ENCODE data around the gene UROC1.

Gene UROC1

GRCh38 chr3:126551121-126551838, 33.7 kb upstream of the UROC1 start:
- no peak overlapping the region for H3K4me3 ChIP-seq (ENCODE audit: low read depth, low read length)
- TF ChIP-seq CTCF (IDR thresholded peaks at IDR 0.05; ENCODE audit: low read depth, low read length): no peak

GRCh38 chr3:126550488-126551051, 33.0 kb upstream of the UROC1 start:
- no peak overlapping the region for H3K4me3 ChIP-seq (ENCODE audit: low read depth, low read length)
- TF ChIP-seq CTCF (IDR thresholded peaks at IDR 0.05; ENCODE audit: low read depth, low read length): no peak

- H3K4me3 ChIP-seq (ENCODE audit: low read depth, low read length): no peak overlapping the region
- TF ChIP-seq CTCF (IDR thresholded peaks at IDR 0.05; ENCODE audit: low read depth, low read length): no peak
These were observed 32.4 kb upstream of the UROC1 start for GRCh38 chr3:126549861-126550487.

- TF ChIP-seq CTCF (IDR thresholded peaks at IDR 0.05; ENCODE audit: low read depth, low read length): no peak
- H3K4me3 ChIP-seq (ENCODE audit: low read depth, low read length): no peak overlapping the region
These were observed 31.2 kb upstream of the UROC1 start for GRCh38 chr3:126548556-126549466.

- no peak overlapping the region for H3K4me3 ChIP-seq (ENCODE audit: low read depth, low read length)
- TF ChIP-seq CTCF (IDR thresholded peaks at IDR 0.05; ENCODE audit: low read depth, low read length): no peak
These were observed 30.1 kb upstream of the UROC1 start for GRCh38 chr3:126547721-126548120.

- no peak overlapping the region for H3K4me3 ChIP-seq (ENCODE audit: low read depth, low read length)
- no peak for TF ChIP-seq CTCF (IDR thresholded peaks at IDR 0.05; ENCODE audit: low read depth, low read length)
These were observed 29.1 kb upstream of the UROC1 start for GRCh38 chr3:126546549-126547239.
